HG02642 (cell line): ENCODE results near the gene GSK3A.
A peak's percentile ranks its signal among the peaks of the same experiment; 100 is the strongest.

Experiments used
- ATAC-seq: cut with Tn5 transposase; IDR thresholded peaks from one replicate; pipeline ENCODE4 v1.9.1; 2021; ENCODE audit warnings: mild to moderate bottlenecking; ENCODE audit not compliant: unreplicated experiment, poor library complexity

The GSK3A gene

DNA sequence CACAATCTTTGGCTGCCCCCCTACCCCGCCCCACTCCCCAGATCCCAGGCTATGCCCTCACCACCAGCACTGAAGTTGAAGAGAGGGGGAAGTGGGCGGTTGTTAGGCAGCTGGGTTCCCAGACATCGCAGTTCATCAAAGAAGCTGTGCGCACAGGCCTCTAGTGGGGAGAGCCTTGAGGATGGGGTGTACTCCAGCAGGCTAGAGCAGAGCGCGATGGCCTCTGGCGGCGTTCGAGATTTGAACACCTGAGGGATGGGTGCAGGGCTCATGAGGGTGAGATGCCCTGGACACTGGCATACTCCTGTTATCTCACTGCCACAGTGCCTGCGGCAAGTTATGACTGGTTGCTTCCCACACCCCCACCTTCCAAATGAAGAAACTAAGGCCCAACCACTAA is 10.0 kb downstream of the GSK3A start:
- ATAC-seq = no peak

- no peak for ATAC-seq
These were observed 11.8 kb downstream of the GSK3A start for GRCh38 chr19:42230571-42230970.

GRCh38 chr19:42229855-42230351 is 12.5 kb downstream of the GSK3A start:
- no peak for ATAC-seq

GRCh38 chr19:42229301-42229854 is 13.0 kb downstream of the GSK3A start:
- ATAC-seq = no peak

GRCh38 chr19:42228641-42229040 is 13.8 kb downstream of the GSK3A start:
- no peak for ATAC-seq

- no peak for ATAC-seq
These were observed 15.5 kb downstream of the GSK3A start for GRCh38 chr19:42226886-42227285.

DNA sequence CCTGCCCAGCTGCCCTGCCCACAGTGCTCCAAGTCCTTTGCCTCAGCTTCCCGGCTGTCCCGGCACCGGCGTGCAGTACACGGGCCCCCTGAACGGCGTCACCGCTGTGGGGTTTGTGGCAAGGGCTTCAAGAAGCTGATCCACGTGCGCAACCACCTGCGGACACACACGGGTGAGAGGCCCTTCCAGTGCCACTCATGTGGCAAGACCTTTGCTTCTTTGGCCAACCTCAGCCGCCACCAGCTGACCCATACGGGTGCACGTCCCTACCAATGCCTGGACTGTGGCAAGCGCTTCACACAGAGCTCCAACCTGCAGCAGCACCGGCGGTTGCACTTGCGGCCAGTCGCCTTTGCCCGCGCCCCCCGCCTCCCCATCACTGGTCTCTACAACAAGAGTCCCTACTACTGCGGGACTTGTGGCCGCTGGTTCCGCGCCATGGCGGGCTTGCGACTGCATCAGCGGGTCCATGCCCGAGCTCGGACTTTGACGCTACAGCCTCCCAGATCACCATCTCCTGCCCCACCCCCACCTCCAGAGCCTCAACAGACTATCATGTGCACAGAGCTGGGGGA is 16.6 kb downstream of the GSK3A start:
- ATAC-seq = no peak

GRCh38 chr19:42224940-42225717 is 17.3 kb downstream of the GSK3A start:
- no peak for ATAC-seq

DNA sequence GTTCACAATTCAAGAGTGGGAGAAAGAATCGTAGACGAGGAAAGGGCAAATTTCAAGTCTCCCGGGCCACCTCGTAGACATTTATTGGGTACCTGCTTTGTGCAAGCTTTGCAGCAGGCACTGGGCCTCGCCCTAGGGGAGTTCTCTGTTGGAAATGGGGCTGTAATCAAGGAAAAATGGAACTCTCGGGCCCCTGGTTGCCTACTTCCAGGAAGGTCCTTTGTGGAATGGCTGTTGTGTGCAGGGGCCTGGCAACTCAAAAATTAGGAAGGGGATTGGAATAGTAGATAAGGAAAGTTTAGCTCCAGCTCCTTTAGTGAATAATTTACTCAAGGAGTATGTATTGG is 21.7 kb downstream of the GSK3A start:
- ATAC-seq = no peak

DNA sequence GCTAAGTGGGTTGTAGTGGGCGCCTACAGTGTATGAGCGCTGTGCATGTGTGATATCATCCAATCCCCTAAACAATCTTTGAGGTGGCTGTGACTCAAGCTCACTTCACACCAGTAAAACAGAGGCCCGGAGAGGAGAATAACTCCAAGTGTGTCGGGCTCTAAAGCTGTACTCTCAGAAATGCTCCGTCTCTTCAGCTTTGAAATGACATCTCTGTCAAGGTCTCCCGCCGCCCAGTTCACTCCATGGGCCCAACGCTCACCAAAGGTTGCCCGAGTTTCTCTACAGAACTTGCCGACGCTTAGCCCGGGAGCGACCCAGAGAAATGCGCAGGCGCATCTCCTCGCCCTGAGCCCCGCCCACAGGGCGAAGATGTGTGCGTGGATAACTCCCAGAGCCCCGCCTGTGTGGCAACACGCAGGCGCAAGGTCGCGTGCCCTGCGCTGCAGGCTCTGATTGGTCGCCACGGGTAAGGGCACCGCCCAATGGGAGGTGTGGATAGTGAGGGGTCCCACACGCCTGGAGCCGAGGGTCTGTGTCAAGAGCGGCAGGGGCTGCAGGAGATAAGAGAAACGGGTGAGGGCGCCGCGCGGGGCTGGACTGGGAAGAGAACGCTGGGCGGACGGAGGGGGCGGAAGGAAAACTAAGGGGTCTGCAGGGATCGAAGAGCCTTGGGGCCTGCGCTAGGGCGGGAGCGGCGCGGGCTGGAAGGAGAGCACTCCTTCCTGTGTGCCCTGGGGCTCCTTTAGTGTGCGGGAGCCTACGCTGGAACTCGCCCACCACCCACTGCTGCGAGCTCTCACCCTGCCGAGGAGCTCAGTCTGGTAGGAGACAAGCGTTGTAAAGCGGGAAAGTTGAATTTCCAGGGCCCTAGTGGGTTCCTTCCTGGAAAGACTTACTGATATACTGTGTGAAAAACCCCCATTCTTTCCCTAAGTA is 22.3 kb downstream of the GSK3A start, which contains the start of gene ZNF526:
ZNF526 (plus strand) TSS at position 501 of the 939 bp plus-strand sequence. CDS start 4,092 bp downstream, outside the sequence.
- ATAC-seq = peak; percentile 80

DNA sequence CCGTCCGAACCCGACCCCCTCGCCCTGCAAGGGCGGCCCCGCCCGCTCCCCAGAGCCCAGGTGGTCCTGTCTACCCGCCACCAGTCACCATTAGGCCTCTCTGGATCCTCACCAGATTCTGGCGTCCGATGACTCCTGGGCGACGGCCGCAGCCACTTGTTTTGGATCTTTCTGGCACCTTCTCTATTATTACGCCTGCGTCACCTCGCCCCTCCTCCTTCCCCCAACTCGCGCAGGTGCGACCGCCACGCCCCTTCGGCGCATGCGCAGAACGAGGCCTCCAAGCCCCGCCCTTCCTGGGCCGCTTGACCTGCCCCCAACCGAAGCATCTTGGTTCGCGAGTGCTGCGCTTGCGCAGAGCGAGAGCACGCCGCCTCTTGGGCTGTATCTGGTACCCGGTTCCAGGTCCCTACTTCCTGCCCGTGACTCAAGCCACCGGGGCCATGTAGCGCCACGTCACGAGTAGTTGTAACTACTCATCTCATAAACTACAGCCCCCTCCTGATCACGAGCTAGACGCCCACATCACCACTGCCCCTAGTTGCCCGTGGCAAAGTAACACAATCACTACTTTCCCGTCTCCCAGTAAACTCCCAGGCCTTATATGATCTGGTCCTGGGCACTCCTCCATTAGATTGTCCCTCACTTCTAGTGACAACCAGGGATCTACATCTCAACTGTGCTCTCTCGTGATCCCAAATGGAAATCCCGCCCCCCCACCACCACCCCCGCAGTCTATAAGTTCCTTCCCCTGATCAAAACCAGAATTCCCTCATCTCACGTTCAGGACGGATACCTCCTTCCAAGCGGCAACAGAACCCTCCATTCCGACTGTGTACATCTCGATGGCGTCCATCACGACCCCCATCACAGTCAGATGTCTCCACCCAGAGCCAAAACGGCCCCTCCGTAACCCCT is 24.6 kb downstream of the GSK3A start, which contains the start of gene DEDD2:
DEDD2 (minus strand) TSS at position 158 of the 918 bp plus-strand sequence. CDS start 670 bp downstream, outside the sequence.
- peak; percentile 72 for ATAC-seq

DNA sequence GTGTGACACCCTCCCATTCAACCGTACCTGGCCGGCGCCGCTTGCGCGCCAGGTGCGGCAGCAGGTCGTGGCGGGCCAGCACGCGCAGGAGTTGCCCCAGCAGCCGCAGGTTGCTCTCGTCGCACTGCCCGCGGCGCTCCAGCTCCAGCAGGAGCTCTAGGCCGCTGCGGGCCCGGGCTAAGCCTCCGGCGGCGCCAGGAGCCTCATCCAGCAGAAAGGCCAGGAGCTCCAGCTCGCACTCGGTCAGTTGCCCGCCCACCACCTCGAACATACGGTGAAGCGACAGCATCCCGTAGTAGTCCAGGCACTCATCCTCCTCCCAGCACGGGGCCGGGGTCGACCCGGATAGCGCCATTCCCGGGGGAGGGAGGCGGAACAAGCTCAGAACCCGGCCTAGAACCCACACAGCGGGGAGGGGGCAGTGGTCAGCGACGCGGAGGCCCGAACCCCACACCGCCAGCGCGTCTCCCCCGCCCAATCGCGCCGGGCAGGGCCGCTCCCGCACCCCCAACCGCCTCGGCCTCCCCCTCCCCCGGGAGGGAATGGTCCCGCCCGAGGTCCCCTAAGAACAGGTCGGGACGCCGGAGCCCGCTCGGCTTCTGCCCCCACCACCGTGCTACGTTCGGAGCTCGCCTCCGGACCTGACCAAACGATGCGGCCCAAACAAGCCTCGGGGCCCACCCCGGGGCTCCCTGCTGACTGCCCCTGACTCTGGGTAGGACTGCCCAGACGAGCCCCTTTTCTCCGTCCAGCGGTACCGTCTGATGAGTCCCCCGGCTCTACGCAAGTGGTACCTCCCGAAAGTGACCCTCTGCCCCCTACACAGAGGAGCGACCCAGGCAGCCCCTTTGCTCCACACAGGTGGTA is 25.5 kb downstream of the GSK3A start:
- ATAC-seq = peak; percentile 5

- ATAC-seq = no peak
These were observed 27.5 kb downstream of the GSK3A start for GRCh38 chr19:42214810-42215485.

- no peak for ATAC-seq
These were observed 29.5 kb downstream of the GSK3A start for GRCh38 chr19:42212886-42213285.

- no peak for ATAC-seq
These were observed 33.8 kb downstream of the GSK3A start for GRCh38 chr19:42208612-42209011.

DNA sequence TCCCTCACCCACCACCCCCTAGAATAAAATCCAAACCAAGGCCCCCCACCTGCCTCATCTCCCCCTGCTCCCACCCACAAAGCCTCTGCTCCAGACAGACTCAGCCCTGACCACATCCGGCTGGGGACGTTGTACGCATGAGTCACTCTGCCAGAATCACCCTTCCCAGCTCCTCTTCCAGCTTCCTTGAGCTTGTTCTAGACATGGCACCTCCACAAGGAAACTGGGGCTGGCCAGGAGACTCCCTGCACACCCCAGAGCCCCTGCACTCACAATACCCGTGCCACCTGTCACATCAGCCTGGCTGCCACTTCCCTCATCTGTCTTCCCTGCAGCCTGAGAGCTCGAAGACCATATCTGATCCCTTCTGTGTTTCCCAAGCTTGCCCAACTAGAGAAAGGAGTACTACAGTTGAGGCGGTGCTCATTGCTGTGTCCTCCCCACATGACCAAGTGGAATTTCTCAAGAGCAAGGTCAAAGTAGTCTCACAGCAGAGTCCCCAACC is 34.6 kb downstream of the GSK3A start:
- no peak for ATAC-seq

- no peak for ATAC-seq
These were observed 35.3 kb downstream of the GSK3A start for GRCh38 chr19:42206871-42207755.
